Stimulated activated CD4-positive, alpha-beta T cell treated with anti-CD3 and anti-CD28 coated beads, Interleukin-4, amount 100 ng/mL, for 48 hours (primary cell): ENCODE results near the gene ZNF439.
"Not testable (repeated sequence)": the region's sequence is repeated elsewhere in the genome, so short reads cannot be mapped to it uniquely, and the experiment has no call there.

Experiments used
- DNase-seq, 2 donors: peaks; one replicate each; pipeline ENCODE4 v3.0.0-alpha.2; 2020; ENCODE audit warnings: low read depth in 2 of 2

Gene ZNF439

DNA sequence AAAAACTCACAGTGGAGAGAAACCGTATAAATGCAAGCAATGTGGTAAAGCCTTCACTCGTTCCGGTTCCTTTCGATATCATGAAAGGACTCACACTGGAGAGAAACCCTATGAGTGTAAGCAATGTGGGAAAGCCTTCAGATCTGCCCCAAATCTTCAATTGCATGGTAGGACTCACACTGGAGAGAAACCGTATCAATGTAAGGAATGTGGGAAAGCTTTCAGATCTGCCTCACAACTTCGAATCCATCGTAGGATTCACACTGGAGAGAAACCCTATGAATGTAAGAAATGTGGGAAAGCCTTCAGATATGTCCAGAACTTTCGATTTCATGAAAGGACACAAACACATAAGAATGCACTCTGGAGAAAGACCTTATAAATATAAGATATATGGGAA, 19.7 kb downstream of the ZNF439 start:
- DNase-seq, result no peak

DNA sequence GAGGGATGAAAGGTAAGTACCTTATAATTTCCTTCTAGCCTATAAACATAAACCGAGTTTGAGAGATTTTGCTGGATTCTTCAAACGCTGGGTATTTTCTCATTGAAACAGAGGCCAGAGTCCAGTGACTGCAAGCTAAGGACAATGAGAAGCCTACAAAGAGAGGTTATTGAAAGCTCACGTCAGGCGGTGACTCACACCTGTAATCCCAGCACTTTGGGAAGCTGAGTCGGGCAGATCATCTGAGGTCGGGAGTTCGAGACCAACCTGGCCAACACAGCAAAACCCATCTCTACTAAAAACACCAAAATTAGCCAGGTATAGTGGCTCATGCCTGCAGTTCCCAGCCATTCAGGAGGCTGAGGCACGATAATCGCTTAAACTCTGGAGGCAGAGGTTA, 24.1 kb downstream of the ZNF439 start:
- no peak for DNase-seq

DNA sequence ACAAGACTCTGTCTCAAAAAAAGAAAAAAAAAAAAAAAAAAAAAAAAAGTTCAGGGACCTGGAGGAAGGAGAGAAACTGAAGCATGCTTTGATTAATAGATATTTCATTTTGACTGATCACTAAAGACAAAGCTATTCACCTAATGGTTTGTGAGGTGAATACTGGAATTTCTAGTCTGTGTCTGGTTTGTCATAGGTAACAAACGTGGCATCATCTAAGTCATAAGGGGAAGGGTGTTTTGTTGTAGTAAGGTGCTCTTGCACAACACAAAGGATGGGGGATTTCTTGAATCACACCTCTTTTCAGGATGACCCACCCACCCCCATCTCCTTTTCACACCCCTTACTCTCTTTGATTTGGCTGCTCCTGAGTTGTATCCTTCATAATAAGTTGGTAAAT, 25.2 kb downstream of the ZNF439 start:
- no peak for DNase-seq

DNA sequence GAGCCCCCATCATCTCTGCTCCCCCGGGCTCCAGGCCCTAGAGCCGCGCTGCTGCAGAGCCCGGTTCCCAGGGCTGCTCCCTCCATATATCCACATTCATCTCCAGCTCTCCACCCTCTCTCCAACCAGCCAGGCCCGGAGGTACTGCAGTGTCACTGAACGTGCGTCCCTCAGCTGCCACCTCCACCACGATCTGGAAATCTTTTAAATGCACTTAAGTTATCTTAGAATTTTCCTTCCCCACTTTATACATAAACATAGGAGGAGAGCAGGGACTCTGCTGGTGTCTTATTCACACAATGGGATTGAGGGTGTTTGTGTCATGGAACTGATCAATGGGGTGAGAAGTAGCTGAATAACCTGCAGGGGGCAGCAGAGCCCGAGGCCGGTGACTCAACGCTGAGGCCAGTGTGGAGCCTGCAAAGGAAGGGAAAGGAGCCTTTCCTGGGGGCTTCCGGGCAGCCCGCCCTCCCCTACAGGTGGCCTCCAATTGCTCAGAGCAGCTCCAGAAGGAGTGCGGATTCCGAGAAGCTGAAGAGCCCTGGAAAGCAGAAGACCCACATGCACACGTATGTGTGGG, 31.3 kb downstream of the ZNF439 start:
- peak; percentile 36 to 51 for DNase-seq

DNA sequence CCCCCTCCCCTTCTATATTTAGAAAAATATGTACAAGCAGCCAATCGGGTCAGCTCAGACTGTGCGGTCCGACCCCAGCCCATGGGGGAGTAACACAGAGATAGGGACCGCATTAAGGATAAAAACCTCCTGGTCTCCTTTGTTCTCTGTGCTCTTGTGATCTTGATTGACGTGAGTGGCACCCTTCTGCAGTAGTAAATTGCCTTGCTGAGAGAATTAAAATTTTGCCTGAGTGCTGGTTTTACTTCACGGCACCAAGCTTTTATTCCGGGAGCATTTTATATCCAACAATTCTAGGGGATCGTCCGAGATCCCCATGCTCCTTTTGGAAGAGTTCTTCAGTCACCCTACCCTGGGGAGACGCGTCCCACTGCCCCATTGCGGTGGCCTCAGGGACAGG, 32.1 kb downstream of the ZNF439 start:
- no peak for DNase-seq

DNA sequence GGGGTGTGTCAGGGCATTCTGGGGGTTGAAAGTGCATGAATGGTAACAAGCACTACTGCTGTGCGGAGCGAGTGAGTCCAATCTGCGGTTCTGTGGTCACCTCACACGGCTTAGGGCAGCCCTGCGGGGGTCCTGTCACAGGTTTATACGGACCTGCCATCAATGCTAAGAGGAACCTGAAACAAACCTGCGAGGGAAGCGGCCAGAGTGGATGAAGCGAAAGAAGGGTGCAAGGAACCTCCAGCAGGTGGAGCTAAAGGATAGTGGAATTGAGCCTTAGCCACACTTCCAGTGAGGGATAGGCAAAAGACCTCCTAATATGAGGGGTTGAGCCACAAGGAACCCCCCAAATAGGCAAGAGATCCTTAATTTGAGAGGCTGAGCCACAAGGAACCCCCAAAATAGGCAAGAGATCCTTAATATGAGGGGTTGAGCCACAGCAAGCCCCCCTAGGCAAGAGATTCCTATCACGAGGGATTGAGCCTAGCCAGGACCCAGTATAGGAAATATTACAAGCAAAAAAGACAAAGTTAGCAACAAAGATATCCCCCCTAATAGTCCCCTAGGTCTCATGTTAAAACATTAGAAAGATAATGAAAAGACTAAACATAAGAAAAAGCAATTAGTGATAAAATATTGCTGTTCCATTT, 32.8 kb downstream of the ZNF439 start:
- DNase-seq, result peak; percentile 40 to 44

DNA sequence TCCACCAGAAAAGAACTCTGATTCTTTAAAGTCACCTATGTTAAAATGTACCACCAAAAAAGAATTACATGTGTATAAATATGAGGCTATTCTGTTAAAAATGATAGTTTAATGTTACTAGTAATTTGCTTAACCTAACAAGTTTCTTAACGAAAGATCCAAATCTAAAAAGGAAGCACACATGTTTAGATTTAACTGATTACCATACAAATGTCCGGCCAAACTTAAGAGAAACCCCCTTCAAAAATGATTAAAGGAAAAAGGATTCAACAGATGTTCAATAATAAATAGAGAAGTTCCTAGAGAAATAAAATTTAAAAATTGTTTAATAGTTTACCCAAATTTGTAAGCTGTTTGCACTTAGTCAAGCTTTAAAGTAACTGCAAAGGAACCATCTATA, 34.1 kb downstream of the ZNF439 start:
- DNase-seq, result no peak

DNA sequence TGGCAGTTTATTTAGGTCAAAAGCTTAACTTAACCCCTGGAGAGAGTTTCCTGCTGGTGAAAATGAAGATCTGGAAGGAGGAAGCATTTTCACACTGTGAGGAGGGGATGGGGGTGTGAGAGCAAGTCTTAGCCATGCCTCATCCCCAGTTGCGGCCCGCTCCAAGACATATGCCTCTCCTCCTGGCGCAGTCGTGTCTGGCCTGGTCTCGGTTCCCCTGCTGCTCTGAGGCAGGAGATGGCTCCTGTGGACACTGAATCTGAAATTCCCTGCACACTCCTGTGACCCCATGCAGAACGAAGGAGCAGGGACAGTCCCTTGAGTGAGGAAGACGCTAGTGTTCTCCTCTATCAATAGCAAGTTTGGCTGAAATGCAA, 38.7 kb downstream of the ZNF439 start:
- DNase-seq, result no peak

DNA sequence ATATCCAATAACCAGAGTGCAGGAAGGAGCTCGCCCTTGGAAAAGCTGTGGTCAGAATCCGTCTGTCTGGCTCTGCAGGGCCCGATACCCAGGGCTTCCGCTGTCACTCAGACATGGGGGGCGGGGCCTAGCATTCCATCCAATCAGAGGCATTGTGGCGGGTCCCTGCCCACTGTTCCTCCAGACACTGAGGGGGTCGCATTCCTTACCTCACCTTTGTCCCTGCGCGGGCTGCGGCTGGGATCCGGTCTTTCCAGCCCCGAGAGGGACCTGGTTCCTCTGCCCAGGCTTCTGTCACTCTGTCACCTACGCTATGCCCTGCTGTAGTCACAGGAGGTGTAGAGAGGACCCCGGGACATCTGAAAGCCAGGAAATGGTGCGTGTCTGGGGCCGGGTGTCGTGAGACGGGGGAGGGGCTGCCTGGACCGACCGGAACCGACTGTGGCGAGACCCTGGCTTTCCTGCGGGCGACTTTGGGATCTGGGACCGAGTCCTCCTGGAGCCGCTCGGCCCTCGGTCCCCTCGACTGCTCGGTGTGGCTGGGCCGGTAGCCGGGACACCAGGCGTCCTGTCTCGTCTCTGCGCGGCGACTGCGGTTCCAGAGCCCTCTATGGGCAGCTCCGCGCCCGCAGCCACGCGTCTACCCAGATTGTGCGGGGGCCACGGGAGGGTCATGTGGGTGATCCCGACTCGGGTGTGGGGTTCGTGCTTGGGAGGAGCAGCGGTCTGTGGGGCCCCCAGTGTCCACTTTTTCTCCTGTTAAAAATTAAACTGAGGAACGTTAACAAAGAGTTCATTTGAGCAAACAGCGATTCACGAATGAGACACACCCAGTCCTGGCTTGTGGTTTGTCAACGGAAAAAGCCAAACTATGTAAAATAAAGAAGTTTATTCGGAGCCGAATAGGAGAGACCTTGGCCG, 39.3 kb downstream of the ZNF439 start, which contains the start of gene ZNF69:
Gene ZNF69, plus strand, starts transcription at position 172 of the 921 bp plus-strand sequence. Its CDS starts 142 bp downstream, at position 314.
- DNase-seq, result peak; percentile 53

DNA sequence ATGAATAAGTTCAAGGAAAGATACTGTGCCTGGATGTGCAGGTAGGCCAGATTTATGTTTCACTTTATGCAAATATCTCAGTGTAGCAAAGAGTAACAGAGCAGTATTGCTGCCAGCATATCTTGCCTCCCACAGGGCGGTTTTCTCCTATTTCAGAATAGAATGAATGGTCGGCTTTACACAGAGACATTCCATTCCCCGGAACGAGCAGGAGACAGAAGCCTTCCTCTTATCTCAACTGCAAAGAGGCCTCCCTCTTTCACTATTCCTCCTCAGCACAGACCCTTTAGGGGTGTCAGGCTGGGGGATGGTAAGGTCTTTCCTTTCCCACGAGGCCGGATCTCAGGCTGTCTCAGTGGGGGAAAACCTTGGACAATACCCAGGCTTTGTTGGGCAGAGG, 41.4 kb downstream of the ZNF439 start:
- DNase-seq, result not testable (repeated sequence)

DNA sequence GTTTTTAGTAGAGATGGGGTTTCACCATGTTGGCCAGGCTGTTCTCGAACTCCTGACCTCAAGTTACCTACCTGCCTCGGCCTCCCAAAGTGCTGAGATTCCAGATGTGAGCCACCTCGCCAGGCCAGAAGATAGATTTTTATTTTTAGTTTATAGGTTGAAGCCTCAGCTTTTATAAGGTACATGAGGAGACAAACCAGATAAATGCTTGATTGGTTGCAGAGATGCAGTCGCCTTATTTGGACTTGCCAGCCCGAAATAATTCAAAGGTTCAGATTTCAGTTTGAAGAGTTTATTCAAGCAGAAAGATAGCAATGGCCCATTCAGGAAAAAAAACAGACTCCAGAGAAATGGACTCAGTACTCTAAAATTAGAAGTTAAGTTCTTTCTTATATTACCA, 42.1 kb downstream of the ZNF439 start:
- DNase-seq, result no peak

DNA sequence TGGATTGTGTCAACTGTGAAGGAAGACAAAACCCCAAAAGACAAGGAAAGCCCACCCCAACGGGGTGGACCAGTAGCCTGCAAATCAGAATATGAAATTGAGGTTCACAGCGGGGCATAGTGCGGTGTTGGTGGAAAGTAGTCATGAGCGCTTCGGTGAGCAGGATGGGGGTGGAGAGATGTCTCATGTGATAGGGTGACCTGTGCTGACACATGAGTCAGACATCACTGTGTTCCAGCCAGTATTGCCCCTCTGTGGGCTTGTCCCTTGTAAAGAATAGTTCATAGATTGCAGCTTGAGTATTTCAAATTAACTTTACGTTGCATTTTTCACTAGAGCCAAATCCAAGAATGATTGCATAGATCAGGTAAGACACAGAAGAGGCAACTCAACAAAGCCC, 46.3 kb downstream of the ZNF439 start:
- no peak for DNase-seq

DNA sequence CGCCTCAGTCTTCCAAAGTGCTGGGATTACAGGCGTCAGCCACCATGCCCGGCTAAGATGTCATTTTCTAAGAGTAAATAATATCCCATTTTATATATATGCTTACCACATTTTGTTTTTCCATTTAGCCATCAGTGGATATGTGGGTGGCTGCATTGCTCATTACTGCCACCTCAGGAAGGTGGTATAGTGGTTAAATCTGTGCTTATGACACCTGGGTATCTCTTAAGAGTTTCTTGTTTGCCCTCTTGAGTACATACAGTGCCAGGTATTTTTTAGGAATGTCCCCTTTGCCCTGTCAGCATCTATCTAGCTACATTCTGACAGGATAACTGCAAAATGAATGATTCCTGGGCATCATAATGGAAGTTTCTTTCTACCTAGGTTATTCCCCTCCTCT, 53.7 kb downstream of the ZNF439 start:
- no peak for DNase-seq

DNA sequence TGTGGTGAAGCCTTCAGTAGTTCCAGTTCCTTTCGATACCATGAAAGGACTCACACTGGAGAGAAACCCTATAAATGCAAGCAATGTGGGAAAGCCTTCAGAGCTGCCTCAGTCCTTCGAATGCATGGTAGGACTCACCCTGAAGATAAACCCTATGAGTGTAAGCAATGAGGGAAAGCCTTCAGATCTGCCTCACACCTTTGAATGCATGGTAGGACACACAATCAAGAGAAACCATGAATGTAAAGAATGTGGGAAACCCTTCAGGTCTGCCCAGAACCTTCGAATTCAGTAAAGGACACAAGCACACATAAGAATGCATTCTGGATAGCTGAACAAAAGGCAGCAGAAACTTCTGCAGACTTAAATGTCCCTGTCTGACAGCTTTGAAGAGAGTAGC, 57.4 kb downstream of the ZNF439 start:
- no peak for DNase-seq

DNA sequence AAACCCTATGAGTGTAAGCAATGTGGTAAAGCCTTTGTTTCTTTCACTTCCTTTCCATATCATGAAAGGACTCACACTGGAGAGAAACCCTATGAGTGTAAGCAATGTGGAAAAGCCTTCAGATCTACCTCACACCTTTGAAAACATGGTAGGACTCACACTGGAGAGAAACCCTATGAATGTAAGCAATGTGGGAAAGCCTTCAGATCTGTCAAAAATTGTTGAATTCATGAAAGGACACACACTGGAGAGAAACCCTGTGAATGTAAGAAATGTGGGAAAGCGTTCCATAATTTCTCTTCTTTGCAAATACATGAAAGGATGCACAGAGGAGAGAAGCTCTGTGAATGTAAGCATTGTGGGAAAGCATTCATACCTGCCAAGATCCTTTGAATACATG, 63.4 kb downstream of the ZNF439 start:
- not testable (repeated sequence) for DNase-seq

DNA sequence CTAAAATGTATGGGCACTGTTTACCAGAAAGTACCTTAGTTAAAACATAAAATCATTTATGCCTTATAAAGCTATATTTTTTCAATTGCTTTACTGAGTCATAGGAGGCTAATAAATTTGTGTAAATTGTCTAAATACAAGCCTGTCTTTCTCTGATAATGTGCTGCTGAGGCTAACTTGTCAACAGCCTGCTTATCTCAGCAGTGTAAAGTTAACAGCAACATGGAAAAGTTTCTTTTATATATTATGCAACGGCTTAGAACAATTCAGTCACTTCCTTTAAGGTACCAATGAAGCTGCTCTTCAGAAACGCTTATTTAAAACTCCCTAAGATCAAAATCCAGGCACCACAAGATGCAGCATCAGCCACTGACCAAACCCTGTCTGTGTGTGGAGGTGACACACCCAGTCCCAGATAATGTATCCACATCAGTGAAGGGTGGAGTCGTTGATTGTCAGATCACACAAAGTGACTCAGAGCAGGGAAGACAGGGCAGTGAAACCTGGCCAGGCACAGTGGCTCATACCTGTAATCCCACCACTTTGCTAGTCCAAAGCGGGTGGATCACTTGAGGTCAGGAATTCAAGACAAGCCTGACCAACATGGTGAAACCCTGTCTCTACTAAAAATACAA, 66.0 kb downstream of the ZNF439 start:
- DNase-seq, result not testable (repeated sequence)
